Smooth muscle cell of the pulmonary artery (primary cell): Measurements from ENCODE around the gene API5. TPM values are rescaled to one million over a fixed set of nuclear protein-coding genes. Genes with fewer than 3 reads are reported as not detected.

Source experiments
- total RNA-seq: library from RNA; depleted of rRNA; stranded (reverse); fragments of >200 nt; gene quantifications from 2 replicates; pipeline ENCODE4 v1.2.3, GENCODE V29; 2014

Gene API5
- total RNA-seq: 58.4 and 68.0 TPM in 2 replicates

DNA sequence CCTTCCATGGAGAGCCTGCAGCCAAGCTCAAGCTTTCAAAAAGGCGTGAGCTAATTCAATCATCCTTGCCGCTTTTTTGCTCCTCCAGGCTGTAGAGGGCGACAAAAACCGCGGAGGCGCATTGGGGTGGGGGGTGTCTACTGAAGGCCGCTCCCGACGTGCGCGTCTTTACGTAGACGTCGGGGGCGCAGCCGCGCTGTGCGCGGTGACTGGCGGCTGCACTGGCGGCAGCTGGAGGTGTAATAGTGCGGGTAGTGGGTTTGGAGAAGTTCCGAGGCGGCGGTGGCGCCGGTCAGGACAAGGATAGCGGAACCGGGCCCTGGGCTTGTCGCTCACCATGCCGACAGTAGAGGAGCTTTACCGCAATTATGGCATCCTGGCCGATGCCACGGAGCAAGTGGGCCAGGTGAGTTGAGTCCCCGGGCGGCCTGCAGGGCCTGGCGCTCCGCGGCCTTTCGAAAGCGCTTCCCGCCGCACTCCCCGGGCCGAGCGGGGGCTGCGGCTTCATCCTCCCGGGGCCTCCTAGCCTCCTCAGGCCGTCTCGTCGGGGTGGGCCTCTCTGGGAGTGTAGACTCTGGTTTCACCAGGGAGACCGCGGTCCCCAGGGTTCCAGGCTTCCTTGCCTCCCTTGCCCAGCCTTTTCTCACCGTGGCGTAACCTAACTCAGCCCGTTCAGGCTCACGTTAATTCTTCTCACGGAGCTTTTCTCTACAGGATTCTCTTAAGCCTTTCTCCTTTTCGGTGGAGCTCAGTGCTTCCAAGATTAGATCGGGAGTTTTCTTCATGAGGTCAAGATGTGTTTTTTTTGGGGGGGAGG is at the start of gene API5:
Gene API5, plus strand, starts transcription at position 206 of the 817 bp plus-strand sequence. Its CDS starts 132 bp downstream, at position 338.

DNA sequence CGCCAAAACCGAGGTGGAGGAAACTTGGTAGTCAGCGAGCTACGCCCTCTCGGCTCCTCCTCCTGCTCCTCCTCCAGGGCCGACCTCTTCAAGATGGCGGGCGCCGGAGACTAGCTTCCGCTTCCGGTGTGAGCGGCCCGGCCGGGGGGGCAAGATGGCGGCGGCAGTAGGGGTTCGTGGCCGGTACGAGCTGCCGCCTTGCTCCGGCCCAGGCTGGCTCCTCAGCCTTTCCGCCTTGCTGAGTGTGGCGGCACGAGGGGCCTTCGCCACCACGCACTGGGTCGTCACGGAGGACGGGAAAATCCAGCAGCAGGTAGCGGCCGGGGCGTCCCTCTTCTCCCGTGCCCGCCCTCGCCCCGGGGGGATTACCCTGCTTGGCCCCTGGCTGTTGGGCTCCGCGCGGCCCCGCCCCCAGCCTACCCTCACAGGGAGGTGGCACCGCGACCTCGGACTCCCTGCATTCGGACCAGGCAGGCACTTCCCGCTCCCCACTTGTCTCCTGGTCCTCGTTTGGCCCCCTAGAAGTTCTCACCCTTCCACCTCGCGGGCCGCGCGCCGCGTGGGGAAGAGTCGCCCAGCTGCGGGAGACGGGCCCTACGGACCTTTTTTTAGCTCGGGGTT is 47.1 kb downstream of the API5 start, which contains the start of gene TTC17:
Gene TTC17, plus strand, starts transcription at position 120 of the 621 bp plus-strand sequence. Its CDS starts 35 bp downstream, at position 155.

Other genes starting within 250 kb of the API5 start
- gene TTC17, start 46.9 kb downstream of the API5 start, total RNA-seq: 83.9 and 92.8 TPM in 2 replicates